Thoracic aorta (tissue), 2 donors: ENCODE measurements around the gene SFI1. TPM values are rescaled to one million over a fixed set of nuclear protein-coding genes. Genes with fewer than 3 reads are reported as not detected.

Experiments
- ATAC-seq: fragments of 150-250 bp; one replicate; pipeline ENCODE4 v1.8.0; 2017; ENCODE audit warnings: low read depth; ENCODE audit not compliant: insufficient number of reproducible peaks, low FRiP score
- DNase-seq: peaks from one replicate; pipeline ENCODE4 v3.0.0-alpha.2; 2020; ENCODE audit warnings: low spot score
- H3K27ac ChIP-seq, 2 donors: fragments of 200-600 bp; sonication (generic); 1 replicate in 1 of 2; 2 replicates in 1 of 2; pipeline ENCODE4 v1.5.1; 2016; ENCODE audit warnings: mild to moderate bottlenecking in 2 of 2, moderate library complexity in 2 of 2
- H3K27me3 ChIP-seq: fragments of 200-600 bp; sonication (generic); replicated peaks from 2 replicates; pipeline ENCODE4 v1.6.0; 2016; ENCODE audit warnings: mild to moderate bottlenecking; ENCODE audit not compliant: insufficient read depth
- H3K36me3 ChIP-seq: fragments of 200-600 bp; sonication (generic); one replicate; pipeline ENCODE4 v1.5.1; 2016
- H3K4me1 ChIP-seq, 2 donors: fragments of 200-600 bp; sonication (generic); 1 replicate in 1 of 2; 2 replicates in 1 of 2; pipeline versions ENCODE4 v1.5.1 to v1.6.0; 2016; ENCODE audit warnings: low read depth in 2 of 2, mild to moderate bottlenecking in 1 of 2; ENCODE audit not compliant: control insufficient read depth in 1 of 2
- H3K4me3 ChIP-seq: fragments of 200-600 bp; sonication (generic); 2 replicates; pipeline ENCODE4 v1.5.1; 2016; ENCODE audit warnings: mild to moderate bottlenecking
- H3K9me3 ChIP-seq: fragments of 200-600 bp; sonication (generic); 2 replicates; pipeline ENCODE4 v1.5.1; 2016
- CTCF ChIP-seq: fragments of 200-600 bp; sonication (generic); IDR thresholded peaks from one replicate; pipeline ENCODE4 v1.5.1; 2019; ENCODE audit warnings: antibody characterized with exemption
- total RNA-seq, 2 donors: library from RNA; depleted of rRNA; stranded (reverse); fragments of >200 nt; gene quantifications; one replicate each; pipeline versions ENCODE4 v1.1.0 to v1.2.3, GENCODE V29; 2016

The SFI1 gene
- total RNA-seq, 2 donors from 2014 or later, result 25.0 to 59.9 TPM

- DNase-seq (no peak), ATAC-seq (no peak)
- Histone ChIP-seq H3K9me3 (no peaks in the 10 kb centered on the region), H3K4me3 (no peak overlapping the region), H3K27ac (no peak overlapping the region), H3K4me1 (no peaks in the 10 kb centered on the region), H3K27me3 (no peaks in the 10 kb centered on the region), H3K36me3 (peaks cover 26% of the 10 kb centered on the region)
- no peak for TF ChIP-seq CTCF
Observed at GRCh38 chr22:31451709-31452571, 44.4 kb upstream of the SFI1 start.

GRCh38 chr22:31461699-31462098 is 34.6 kb upstream of the SFI1 start:
- H3K27me3 ChIP-seq, result no peaks in the 10 kb centered on the region
- H3K27ac ChIP-seq, result no peak overlapping the region
- no peak for ATAC-seq
- no peaks in the 10 kb centered on the region for H3K9me3 ChIP-seq
- H3K36me3 ChIP-seq, result peaks cover 56% of the 10 kb centered on the region
- DNase-seq, result no peak
- no peak overlapping the region for H3K4me3 ChIP-seq
- no peak for TF ChIP-seq CTCF
- no peaks in the 10 kb centered on the region for H3K4me1 ChIP-seq

GRCh38 chr22:31465307-31465706 is 31.0 kb upstream of the SFI1 start:
- Histone ChIP-seq H3K27ac (no peak overlapping the region), H3K4me3 (no peak overlapping the region), H3K27me3 (no peaks in the 10 kb centered on the region), H3K9me3 (no peaks in the 10 kb centered on the region), H3K4me1 (no peaks in the 10 kb centered on the region), H3K36me3 (peaks cover 37% of the 10 kb centered on the region)
- no peak for ATAC-seq
- no peak for TF ChIP-seq CTCF
- DNase-seq, result no peak

GRCh38 chr22:31474743-31475142 is 21.6 kb upstream of the SFI1 start:
- H3K4me1 ChIP-seq, result no peaks in the 10 kb centered on the region
- DNase-seq, result no peak
- H3K36me3 ChIP-seq, result peaks cover 16% of the 10 kb centered on the region
- ATAC-seq, result no peak
- no peaks in the 10 kb centered on the region for H3K27me3 ChIP-seq
- no peak overlapping the region for H3K4me3 ChIP-seq
- TF ChIP-seq CTCF, result no peak
- no peaks in the 10 kb centered on the region for H3K9me3 ChIP-seq
- H3K27ac ChIP-seq, result no peak overlapping the region

GRCh38 chr22:31475800-31476199 is 20.5 kb upstream of the SFI1 start:
- no peaks in the 10 kb centered on the region for H3K9me3 ChIP-seq
- ATAC-seq (no peak), DNase-seq (no peak)
- H3K4me1 ChIP-seq, result no peaks in the 10 kb centered on the region
- no peak overlapping the region for H3K4me3 ChIP-seq
- TF ChIP-seq CTCF, result no peak
- H3K36me3 ChIP-seq, result peaks cover 20% of the 10 kb centered on the region
- no peaks in the 10 kb centered on the region for H3K27me3 ChIP-seq
- H3K27ac ChIP-seq, result no peak overlapping the region
